WTC11 (cell line): Measurements from ENCODE around the gene PLA2G4F. TPM values are rescaled to one million over a fixed set of nuclear protein-coding genes. Genes with fewer than 3 reads are reported as not detected.

Experiments
- ATAC-seq: fragments of 200-7000 bp; cut with Tn5 transposase; 2 replicates; pipeline ENCODE4 v1.10.0; 2021; ENCODE audit warnings: mild to moderate bottlenecking, moderate library complexity
- CTCF ChIA-PET: fragments of 300-600 bp; sonication (Branson Sonifier 250); formaldehyde crosslinking; loops from one replicate; lab custom pipeline; 2021; ENCODE audit warnings: antibody characterized with exemption; lab: Charles Lee
- POLR2A ChIA-PET: fragments of 350-600 bp; sonication (Branson Sonifier 250); formaldehyde crosslinking; loops from one replicate; lab custom pipeline; 2021; ENCODE audit warnings: antibody characterized with exemption; lab: Charles Lee
- DNase-seq: peaks from one replicate; pipeline ENCODE4 v3.0.0; 2021; ENCODE audit warnings: low spot score
- H3K27ac Mint-ChIP-seq: 2 replicates; pipeline ENCODE4 v1.8.0; 2021; ENCODE audit warnings: mixed read lengths
- H3K27me3 Mint-ChIP-seq: 2 replicates; pipeline ENCODE4 v1.8.0; 2021; ENCODE audit warnings: low read depth, mild to moderate bottlenecking, moderate library complexity, mixed read lengths
- H3K36me3 Mint-ChIP-seq: 2 replicates; pipeline ENCODE4 v1.8.0; 2021; ENCODE audit warnings: mixed read lengths
- H3K4me1 Mint-ChIP-seq: 2 replicates; pipeline ENCODE4 v1.8.0; 2022; ENCODE audit warnings: mixed read lengths
- H3K4me3 Mint-ChIP-seq: 2 replicates; pipeline ENCODE4 v1.8.0; 2021; ENCODE audit warnings: mild to moderate bottlenecking, moderate library complexity, mixed read lengths
- H3K9me3 Mint-ChIP-seq: 2 replicates; pipeline ENCODE4 v1.8.0; 2021; ENCODE audit warnings: mixed read lengths
- ARID4B ChIP-seq: sonication (generic); formaldehyde crosslinking; IDR thresholded peaks from 2 replicates; pipeline ENCODE4 v1.8.0; 2023; ENCODE audit warnings: missing genetic modification reagents, mild to moderate bottlenecking, borderline replicate concordance
- CBFB ChIP-seq: sonication (generic); formaldehyde crosslinking; IDR thresholded peaks from 2 replicates; pipeline ENCODE4 v1.8.1; 2022; ENCODE audit warnings: mild to moderate bottlenecking, low read depth, missing genetic modification reagents
- E2F1 ChIP-seq: sonication (generic); formaldehyde crosslinking; IDR thresholded peaks from 2 replicates; pipeline ENCODE4 v1.8.0; 2022; ENCODE audit warnings: mild to moderate bottlenecking, missing genetic modification reagents
- ELF4 ChIP-seq: sonication (generic); formaldehyde crosslinking; IDR thresholded peaks from 2 replicates; pipeline ENCODE4 v1.8.1; 2022; ENCODE audit warnings: low read depth, mild to moderate bottlenecking, moderate library complexity, missing genetic modification reagents
- FOXJ3 ChIP-seq: sonication (generic); formaldehyde crosslinking; IDR thresholded peaks from 2 replicates; pipeline ENCODE4 v1.9.0; 2021; ENCODE audit warnings: missing genetic modification reagents, mild to moderate bottlenecking, borderline replicate concordance
- GTF2I ChIP-seq: fragments of 250-450 bp; sonication (Bioruptor Pico); conservative IDR thresholded peaks from 2 replicates; pipeline ENCODE4 v1.4.0; 2021; ENCODE audit warnings: mild to moderate bottlenecking
- JAZF1 ChIP-seq: fragments of 250-450 bp; sonication (Bioruptor Pico); IDR thresholded peaks from 2 replicates; pipeline ENCODE4 v1.9.0; 2021; ENCODE audit warnings: moderate library complexity, mild to moderate bottlenecking, inconsistent platforms
- MXD4 ChIP-seq: fragments of 250-450 bp; sonication (Bioruptor Pico); IDR thresholded peaks from 2 replicates; pipeline ENCODE4 v1.8.0; 2021; ENCODE audit warnings: mild to moderate bottlenecking, moderate library complexity, borderline replicate concordance
- MYBL2 ChIP-seq: sonication (generic); formaldehyde crosslinking; IDR thresholded peaks from 2 replicates; pipeline ENCODE4 v1.8.1; 2023; ENCODE audit warnings: mild to moderate bottlenecking, moderate library complexity, missing genetic modification reagents
- NFATC4 ChIP-seq: fragments of 250-450 bp; sonication (Bioruptor Pico); IDR thresholded peaks from 2 replicates; pipeline ENCODE4 v1.9.0; 2021; ENCODE audit warnings: mild to moderate bottlenecking
- NFE2L1 ChIP-seq: sonication (generic); formaldehyde crosslinking; IDR thresholded peaks from 2 replicates; pipeline ENCODE4 v1.8.1; 2023; ENCODE audit warnings: missing genetic modification reagents
- NFYB ChIP-seq: sonication (generic); formaldehyde crosslinking; conservative IDR thresholded peaks from 2 replicates; pipeline ENCODE4 v1.8.0; 2022; ENCODE audit warnings: low read depth, missing genetic modification reagents
- NR1H2 ChIP-seq: sonication (generic); formaldehyde crosslinking; IDR thresholded peaks from 2 replicates; pipeline ENCODE4 v1.9.0; 2021; ENCODE audit warnings: mild to moderate bottlenecking, moderate library complexity, missing genetic modification reagents
- NR2C2 ChIP-seq: sonication (generic); formaldehyde crosslinking; IDR thresholded peaks from 2 replicates; pipeline ENCODE4 v1.8.0; 2022; ENCODE audit warnings: mild to moderate bottlenecking, missing genetic modification reagents
- SMAD3 ChIP-seq: sonication (generic); formaldehyde crosslinking; IDR thresholded peaks from 2 replicates; pipeline ENCODE4 v1.8.0; 2022; ENCODE audit warnings: missing genetic modification reagents, mild to moderate bottlenecking, borderline replicate concordance
- SP1 ChIP-seq: sonication (generic); formaldehyde crosslinking; conservative IDR thresholded peaks from 2 replicates; pipeline ENCODE4 v1.8.1; 2022; ENCODE audit warnings: missing genetic modification reagents
- TEAD1 ChIP-seq: sonication (generic); formaldehyde crosslinking; IDR thresholded peaks from 2 replicates; pipeline ENCODE4 v1.8.0; 2022; ENCODE audit warnings: mild to moderate bottlenecking, missing genetic modification reagents
- USF1 ChIP-seq: sonication (generic); formaldehyde crosslinking; IDR thresholded peaks from 2 replicates; pipeline ENCODE4 v1.8.0; 2022; ENCODE audit warnings: mild to moderate bottlenecking, missing genetic modification reagents
- ZNF396 ChIP-seq: fragments of 250-450 bp; sonication (Bioruptor Pico); IDR thresholded peaks from 2 replicates; pipeline ENCODE4 v1.8.0; 2021; ENCODE audit warnings: mild to moderate bottlenecking, moderate library complexity, borderline replicate concordance
- ZNF416 ChIP-seq: fragments of 250-450 bp; sonication (Bioruptor Pico); IDR thresholded peaks from 2 replicates; pipeline ENCODE4 v1.9.0; 2021; ENCODE audit warnings: mild to moderate bottlenecking, inconsistent platforms
- ZNF423 ChIP-seq: fragments of 250-450 bp; sonication (Bioruptor Pico); IDR thresholded peaks from 2 replicates; pipeline ENCODE4 v2.1.2; 2022; ENCODE audit warnings: mild to moderate bottlenecking, moderate library complexity
- ZNF671 ChIP-seq: fragments of 250-450 bp; sonication (Bioruptor Pico); IDR thresholded peaks from 2 replicates; pipeline ENCODE4 v1.8.0; 2021; ENCODE audit warnings: mild to moderate bottlenecking
- ZSCAN18 ChIP-seq: fragments of 250-450 bp; sonication (Bioruptor Pico); IDR thresholded peaks from 2 replicates; pipeline ENCODE4 v2.1.2; 2022; ENCODE audit warnings: mild to moderate bottlenecking, moderate library complexity
- total RNA-seq: library from RNA; stranded (reverse); gene quantifications from 3 replicates; pipeline ENCODE4 v1.2.3, GENCODE V29; 2021
- TF ChIP-seq, protein P1 (sequence below): sonication (generic); formaldehyde crosslinking; IDR thresholded peaks from 2 replicates; pipeline ENCODE4 v1.8.0; 2023; ENCODE audit warnings: mild to moderate bottlenecking, missing genetic modification reagents

The PLA2G4F gene
- total RNA-seq, 1 experiment from 2014 or later, result 0.11 TPM

DNA sequence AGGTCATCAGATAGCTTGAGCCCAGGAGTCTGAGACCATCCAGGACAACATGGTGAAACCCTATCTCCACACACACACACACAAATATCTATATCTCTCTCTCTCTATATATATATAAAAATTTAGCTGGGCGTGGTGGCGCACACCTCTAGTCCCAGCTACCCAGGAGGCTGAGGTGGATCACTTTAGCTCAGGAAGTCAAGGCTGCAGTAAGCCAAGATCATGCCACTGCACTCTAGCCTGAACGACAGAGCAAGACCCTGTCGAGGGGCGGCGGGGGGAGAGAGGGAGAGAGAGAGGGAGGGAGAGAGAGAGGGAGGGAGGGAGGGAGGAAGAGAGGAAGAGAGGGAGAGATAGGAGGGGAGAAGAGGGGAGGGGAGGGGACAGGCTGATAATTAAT lies 28.0 kb downstream of the PLA2G4F start:
- Mint-ChIP-seq H3K27me3 (no peaks in the 10 kb centered on the region; the same call in 1 of the 2 replicates), H3K4me1 (peaks cover 3% of the 10 kb centered on the region), H3K4me3 (no peak overlapping the region), H3K36me3 (no peaks in the 10 kb centered on the region), H3K9me3 (peaks cover 4% of the 10 kb centered on the region), H3K27ac (no peak overlapping the region)
- ATAC-seq (no peak), DNase-seq (no peak)
- TF ChIP-seq NFE2L1 (CRISPR knock-in tag), result no peak
- TF ChIP-seq ZNF423, result no peak
- TF ChIP-seq TEAD1 (CRISPR knock-in tag), result no peak
- TF ChIP-seq CBFB (CRISPR knock-in tag), result no peak
- TF ChIP-seq ZSCAN18 (CRISPR knock-in tag), result no peak
- TF ChIP-seq NR2C2 (CRISPR knock-in tag), result no peak
- no peak for TF ChIP-seq USF1
- TF ChIP-seq NFATC4 (CRISPR knock-in tag), result no peak
- no peak for TF ChIP-seq FOXJ3
- no peak for TF ChIP-seq MXD4
- TF ChIP-seq ZNF416, result no peak
- no peak for TF ChIP-seq ZNF671
- no peak for TF ChIP-seq NFYB (CRISPR knock-in tag)
- TF ChIP-seq, protein P1, sequence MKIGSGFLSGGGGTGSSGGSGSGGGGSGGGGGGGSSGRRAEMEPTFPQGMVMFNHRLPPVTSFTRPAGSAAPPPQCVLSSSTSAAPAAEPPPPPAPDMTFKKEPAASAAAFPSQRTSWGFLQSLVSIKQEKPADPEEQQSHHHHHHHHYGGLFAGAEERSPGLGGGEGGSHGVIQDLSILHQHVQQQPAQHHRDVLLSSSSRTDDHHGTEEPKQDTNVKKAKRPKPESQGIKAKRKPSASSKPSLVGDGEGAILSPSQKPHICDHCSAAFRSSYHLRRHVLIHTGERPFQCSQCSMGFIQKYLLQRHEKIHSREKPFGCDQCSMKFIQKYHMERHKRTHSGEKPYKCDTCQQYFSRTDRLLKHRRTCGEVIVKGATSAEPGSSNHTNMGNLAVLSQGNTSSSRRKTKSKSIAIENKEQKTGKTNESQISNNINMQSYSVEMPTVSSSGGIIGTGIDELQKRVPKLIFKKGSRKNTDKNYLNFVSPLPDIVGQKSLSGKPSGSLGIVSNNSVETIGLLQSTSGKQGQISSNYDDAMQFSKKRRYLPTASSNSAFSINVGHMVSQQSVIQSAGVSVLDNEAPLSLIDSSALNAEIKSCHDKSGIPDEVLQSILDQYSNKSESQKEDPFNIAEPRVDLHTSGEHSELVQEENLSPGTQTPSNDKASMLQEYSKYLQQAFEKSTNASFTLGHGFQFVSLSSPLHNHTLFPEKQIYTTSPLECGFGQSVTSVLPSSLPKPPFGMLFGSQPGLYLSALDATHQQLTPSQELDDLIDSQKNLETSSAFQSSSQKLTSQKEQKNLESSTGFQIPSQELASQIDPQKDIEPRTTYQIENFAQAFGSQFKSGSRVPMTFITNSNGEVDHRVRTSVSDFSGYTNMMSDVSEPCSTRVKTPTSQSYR, result no peak
- no peak for TF ChIP-seq JAZF1 (CRISPR knock-in tag)
- no peak for TF ChIP-seq NR1H2 (CRISPR knock-in tag)
- ChIA-PET CTCF (interaction anchor here (0.7 to 2.7 kb wide), 3 partner anchors 9 to 65 kb away, joined by 3 to 17 read pairs (median 3); no protein-coding TSS in a partner anchor), POLR2A (interaction anchor here (0.6 kb wide), 1 partner anchor 47 kb away, joined by 3 read pairs; no protein-coding TSS in a partner anchor)

DNA sequence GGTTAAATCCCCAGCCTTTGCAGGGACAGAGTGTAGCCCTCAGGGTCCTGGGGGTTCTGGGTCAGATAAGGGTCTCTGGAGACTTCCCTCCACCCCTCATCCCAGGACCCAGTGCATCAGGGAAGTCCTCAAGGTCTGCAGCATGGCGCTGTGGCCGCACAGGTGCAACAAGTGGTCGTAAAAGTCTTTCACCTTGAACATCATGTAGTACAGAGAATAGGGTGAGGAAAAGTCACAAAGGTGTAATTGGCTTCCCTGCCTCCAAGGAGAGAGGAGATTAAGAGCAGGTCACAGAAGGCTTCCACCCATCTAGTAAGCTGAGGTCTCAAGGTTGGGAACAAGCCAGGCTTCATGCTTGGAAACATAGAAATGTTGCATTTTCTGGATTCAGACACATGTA lies 32.9 kb downstream of the PLA2G4F start:
- ChIA-PET POLR2A (no interaction called here), CTCF (interaction anchor here (0.9 kb wide), 1 partner anchor 8 kb away, joined by 3 read pairs; no protein-coding TSS in a partner anchor)
- H3K4me3 Mint-ChIP-seq, result no peak overlapping the region
- H3K9me3 Mint-ChIP-seq, result peaks cover 4% of the 10 kb centered on the region
- no peak overlapping the region for H3K27ac Mint-ChIP-seq
- H3K36me3 Mint-ChIP-seq, result no peaks in the 10 kb centered on the region
- peaks cover 4% of the 10 kb centered on the region; the same call in 1 of the 2 replicates for H3K27me3 Mint-ChIP-seq
- no peak for DNase-seq
- H3K4me1 Mint-ChIP-seq, result peaks cover 10% of the 10 kb centered on the region
- no peak for ATAC-seq
- no peak for TF ChIP-seq GTF2I
- no peak for TF ChIP-seq E2F1 (CRISPR knock-in tag)
- no peak for TF ChIP-seq ELF4 (CRISPR knock-in tag)
- no peak for TF ChIP-seq MYBL2
- no peak for TF ChIP-seq SMAD3 (CRISPR knock-in tag)
- no peak for TF ChIP-seq ZNF396 (CRISPR knock-in tag)
- TF ChIP-seq SP1 (CRISPR knock-in tag), result no peak
- no peak for TF ChIP-seq ARID4B (CRISPR knock-in tag)
- TF ChIP-seq, protein P1, result no peak
